Smooth muscle cell (in vitro differentiated cells): Measurements from ENCODE around the gene KHDRBS2. TPM values are rescaled to one million over a fixed set of nuclear protein-coding genes. Genes with fewer than 3 reads are reported as not detected.

Experiments used
- DNase-seq: peaks from one replicate; lab custom pipeline; 2025; ENCODE audit not compliant: unreplicated experiment; lab: John Stamatoyannopoulos, UW
- H2AFZ ChIP-seq: fragments of 200-600 bp; sonication (generic); 2 replicates; pipeline ENCODE4 v1.6.0; 2016; ENCODE audit warnings: antibody characterized with exemption, low read depth, mild to moderate bottlenecking
- H3F3A ChIP-seq: fragments of 200-600 bp; sonication (generic); 2 replicates; pipeline ENCODE4 v1.6.0; 2017; ENCODE audit warnings: antibody characterized with exemption, low read depth
- H3K27ac ChIP-seq: fragments of 200-600 bp; sonication (generic); 2 replicates; pipeline ENCODE4 v1.5.1; 2016; ENCODE audit warnings: low read depth, mild to moderate bottlenecking
- H3K27me3 ChIP-seq: fragments of 200-600 bp; sonication (generic); 2 replicates; pipeline ENCODE4 v1.6.1; 2016; ENCODE audit warnings: low read depth, mild to moderate bottlenecking
- H3K36me3 ChIP-seq: fragments of 200-600 bp; sonication (generic); 2 replicates; pipeline ENCODE4 v1.5.1; 2016; ENCODE audit warnings: low read depth
- H3K4me1 ChIP-seq: fragments of 200-600 bp; sonication (generic); 2 replicates; pipeline ENCODE4 v1.5.1; 2016; ENCODE audit warnings: low read depth
- H3K4me2 ChIP-seq: fragments of 200-600 bp; sonication (generic); 2 replicates; pipeline ENCODE4 v1.6.0; 2016; ENCODE audit warnings: mild to moderate bottlenecking
- H3K4me3 ChIP-seq: fragments of 200-600 bp; sonication (generic); 2 replicates; pipeline ENCODE4 v1.5.1; 2016; ENCODE audit warnings: mild to moderate bottlenecking
- H3K79me2 ChIP-seq: fragments of 200-600 bp; sonication (generic); 2 replicates; pipeline ENCODE4 v1.6.0; 2016; ENCODE audit warnings: low read depth, mild to moderate bottlenecking
- H3K9ac ChIP-seq: fragments of 200-600 bp; sonication (generic); 2 replicates; pipeline ENCODE4 v1.6.0; 2016; ENCODE audit warnings: low read depth
- H3K9me3 ChIP-seq: fragments of 200-600 bp; sonication (generic); replicated peaks from 2 replicates; pipeline ENCODE4 v1.5.1; 2016; ENCODE audit warnings: low read depth
- H4K20me1 ChIP-seq: fragments of 200-600 bp; sonication (generic); 2 replicates; pipeline ENCODE4 v1.6.0; 2016; ENCODE audit warnings: low read depth
- WGBS: methylation state at CpG from one replicate; pipeline ENCODE4 v1.1.7; 2016; ENCODE audit warnings: low lambda C conversion rate; 5-methylcytosine and 5-hydroxymethylcytosine counted together
- polyA plus RNA-seq: library from polyadenylated mRNA; unstranded; fragments of >200 nt; fragmentation: Nextera tagmentation; extraction: Ambion mirVana; gene quantifications from 2 replicates; pipeline ENCODE4 v1.2.1, GENCODE V29; 2016
- total RNA-seq: library from RNA; depleted of rRNA; stranded (reverse); fragments of >200 nt; gene quantifications from 2 replicates; pipeline ENCODE4 v1.2.3, GENCODE V29; 2014
- TF ChIP-seq, protein P1 (sequence below): fragments of 200-600 bp; sonication (generic); IDR thresholded peaks from 2 replicates; pipeline ENCODE4 v1.5.1; 2017; ENCODE audit warnings: borderline replicate concordance, mild to moderate bottlenecking, antibody characterized with exemption; ENCODE audit not compliant: insufficient read depth, poor library complexity, severe bottlenecking

KHDRBS2 gene
- total and polyA plus RNA-seq, 2 experiments from 2014 or later = 0.07 to 0.27 TPM

DNA sequence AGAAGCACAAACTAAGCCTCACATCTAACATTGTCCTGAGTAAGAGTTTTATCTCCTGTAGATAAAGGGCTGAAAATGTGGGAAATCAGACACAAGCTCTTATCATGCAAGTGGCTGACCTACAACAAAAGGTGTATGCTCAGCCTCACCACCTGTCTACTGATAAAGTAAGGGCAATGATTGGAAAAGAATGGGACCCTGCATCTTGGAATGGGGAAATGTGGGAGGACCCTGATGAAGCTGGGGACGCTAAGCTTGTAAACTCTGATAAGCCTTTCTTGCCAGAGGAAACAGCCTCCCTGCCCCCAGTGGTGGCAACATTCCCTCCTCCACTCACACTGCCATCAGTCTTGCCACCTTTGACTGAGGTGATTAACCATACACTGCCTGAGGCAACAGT, 166.6 kb downstream of the KHDRBS2 start:
- no peaks in the 10 kb centered on the region for H3K36me3 ChIP-seq
- H3K4me2 ChIP-seq = no peak overlapping the region
- H3K27ac ChIP-seq = no peak overlapping the region
- H3K27me3 ChIP-seq = no peaks in the 10 kb centered on the region
- no peak overlapping the region for H3K4me3 ChIP-seq
- DNase-seq = no peak
- TF ChIP-seq, protein P1, sequence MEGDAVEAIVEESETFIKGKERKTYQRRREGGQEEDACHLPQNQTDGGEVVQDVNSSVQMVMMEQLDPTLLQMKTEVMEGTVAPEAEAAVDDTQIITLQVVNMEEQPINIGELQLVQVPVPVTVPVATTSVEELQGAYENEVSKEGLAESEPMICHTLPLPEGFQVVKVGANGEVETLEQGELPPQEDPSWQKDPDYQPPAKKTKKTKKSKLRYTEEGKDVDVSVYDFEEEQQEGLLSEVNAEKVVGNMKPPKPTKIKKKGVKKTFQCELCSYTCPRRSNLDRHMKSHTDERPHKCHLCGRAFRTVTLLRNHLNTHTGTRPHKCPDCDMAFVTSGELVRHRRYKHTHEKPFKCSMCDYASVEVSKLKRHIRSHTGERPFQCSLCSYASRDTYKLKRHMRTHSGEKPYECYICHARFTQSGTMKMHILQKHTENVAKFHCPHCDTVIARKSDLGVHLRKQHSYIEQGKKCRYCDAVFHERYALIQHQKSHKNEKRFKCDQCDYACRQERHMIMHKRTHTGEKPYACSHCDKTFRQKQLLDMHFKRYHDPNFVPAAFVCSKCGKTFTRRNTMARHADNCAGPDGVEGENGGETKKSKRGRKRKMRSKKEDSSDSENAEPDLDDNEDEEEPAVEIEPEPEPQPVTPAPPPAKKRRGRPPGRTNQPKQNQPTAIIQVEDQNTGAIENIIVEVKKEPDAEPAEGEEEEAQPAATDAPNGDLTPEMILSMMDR = no peak
- H4K20me1 ChIP-seq = no peaks in the 10 kb centered on the region
- WGBS = 83% methylated on average over 1 of the region's 1 CpG
- H3F3A ChIP-seq = no peaks in the 10 kb centered on the region
- H3K4me1 ChIP-seq = no peaks in the 10 kb centered on the region
- H2AFZ ChIP-seq = no peak overlapping the region
- no peak overlapping the region for H3K9ac ChIP-seq
- no peaks in the 10 kb centered on the region for H3K9me3 ChIP-seq
- no peaks in the 10 kb centered on the region for H3K79me2 ChIP-seq

DNA sequence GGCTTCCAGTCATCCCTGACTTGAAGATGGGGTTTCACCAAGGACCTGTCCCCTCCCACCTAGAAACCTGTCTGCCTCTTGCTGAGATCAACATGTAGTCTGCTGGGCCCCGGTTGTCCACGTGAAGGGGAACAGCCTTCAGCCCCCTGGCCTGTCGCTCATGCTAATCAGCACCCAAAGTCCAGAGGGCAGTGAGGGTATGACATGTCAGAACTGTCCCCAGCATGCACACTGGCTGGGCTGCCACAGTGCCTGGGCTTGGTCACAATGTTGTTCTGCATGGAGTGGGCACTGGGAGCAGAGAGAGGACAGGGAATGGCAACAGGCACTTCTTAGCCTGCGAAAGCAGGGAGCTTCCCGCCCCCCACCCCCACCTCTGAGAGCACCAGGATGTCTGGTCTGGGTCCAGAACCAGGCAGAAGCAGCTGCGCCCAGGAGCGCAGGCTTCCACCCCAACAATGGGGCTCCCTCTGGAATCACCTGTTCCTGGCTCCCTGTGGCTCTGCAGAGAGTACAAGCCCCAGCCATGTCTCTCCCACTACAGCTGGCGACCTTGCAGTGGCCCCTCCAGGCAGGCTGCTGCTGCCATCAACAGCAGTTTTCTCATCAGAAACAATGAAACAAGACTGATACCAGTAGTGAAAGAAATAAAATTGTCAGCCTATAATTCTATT, 182.7 kb downstream of the KHDRBS2 start:
- Histone ChIP-seq H3K9me3 (no peaks in the 10 kb centered on the region), H3K4me3 (no peak overlapping the region), H3F3A (no peaks in the 10 kb centered on the region), H3K4me2 (no peak overlapping the region), H3K9ac (no peak overlapping the region), H4K20me1 (no peaks in the 10 kb centered on the region), H3K4me1 (no peaks in the 10 kb centered on the region), H2AFZ (no peak overlapping the region), H3K27ac (no peak overlapping the region), H3K79me2 (no peaks in the 10 kb centered on the region), H3K36me3 (no peaks in the 10 kb centered on the region), H3K27me3 (no peaks in the 10 kb centered on the region)
- no peak for DNase-seq
- TF ChIP-seq, protein P1 = no peak
- WGBS = 97% methylated on average over 8 of the region's 8 CpGs

DNA sequence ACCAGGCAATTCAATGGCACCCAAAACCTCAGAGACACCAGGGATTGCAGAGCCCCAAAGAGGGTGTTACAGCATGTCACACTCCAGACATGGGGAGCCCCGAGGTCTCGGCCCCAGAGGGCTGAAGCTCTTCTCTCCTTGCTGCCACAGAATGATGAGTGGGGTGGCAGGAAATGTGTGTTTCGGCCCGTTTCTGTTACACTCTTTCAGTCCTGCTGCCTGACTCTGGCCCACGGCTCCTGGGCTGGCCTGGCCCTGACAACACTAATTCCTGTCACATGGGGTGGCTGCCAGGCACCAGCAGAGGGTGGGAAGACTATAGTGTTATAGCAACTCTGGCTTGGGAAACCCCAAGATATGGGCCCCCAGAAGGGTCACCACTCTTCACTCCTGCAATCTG, 183.6 kb downstream of the KHDRBS2 start:
- H3K4me3 ChIP-seq = no peak overlapping the region
- DNase-seq = no peak
- TF ChIP-seq, protein P1 = no peak
- no peaks in the 10 kb centered on the region for H3K4me1 ChIP-seq
- 94% methylated on average over 5 of the region's 5 CpGs for WGBS
- no peaks in the 10 kb centered on the region for H4K20me1 ChIP-seq
- no peak overlapping the region for H3K9ac ChIP-seq
- H3K9me3 ChIP-seq = no peaks in the 10 kb centered on the region
- no peaks in the 10 kb centered on the region for H3K36me3 ChIP-seq
- no peak overlapping the region for H2AFZ ChIP-seq
- no peaks in the 10 kb centered on the region for H3F3A ChIP-seq
- no peak overlapping the region for H3K27ac ChIP-seq
- no peak overlapping the region for H3K4me2 ChIP-seq
- H3K27me3 ChIP-seq = no peaks in the 10 kb centered on the region
- no peaks in the 10 kb centered on the region for H3K79me2 ChIP-seq
